GM19351 (cell line): Measurements from ENCODE around the gene CAND2.
"Not testable (repeated sequence)": the region's sequence is repeated elsewhere in the genome, so short reads cannot be mapped to it uniquely, and the experiment has no call there.

Source experiments
- ATAC-seq: cut with Tn5 transposase; IDR thresholded peaks from one replicate; pipeline ENCODE4 v1.9.1; 2021; ENCODE audit warnings: mild to moderate bottlenecking, moderate library complexity; ENCODE audit not compliant: unreplicated experiment

The CAND2 gene

DNA sequence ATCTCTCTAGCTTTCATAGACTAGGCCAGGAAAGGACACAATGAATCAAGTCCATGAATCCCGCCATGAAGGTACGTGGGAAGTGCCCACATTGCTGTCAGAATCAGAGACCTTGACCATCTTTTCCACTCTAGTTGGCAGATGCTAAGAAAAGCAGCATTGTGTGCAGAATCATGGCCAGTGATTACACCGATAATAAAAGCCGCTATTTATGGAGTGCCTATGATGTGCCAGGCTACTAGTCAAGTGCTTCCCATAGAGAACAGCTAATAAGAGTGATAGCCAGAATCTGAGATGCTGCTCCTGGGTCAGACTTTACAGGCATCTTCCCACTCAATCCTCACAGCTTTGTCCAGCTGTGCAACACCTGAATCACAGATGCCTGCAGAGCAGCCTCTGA is 58.1 kb downstream of the CAND2 start:
- ATAC-seq, result no peak

DNA sequence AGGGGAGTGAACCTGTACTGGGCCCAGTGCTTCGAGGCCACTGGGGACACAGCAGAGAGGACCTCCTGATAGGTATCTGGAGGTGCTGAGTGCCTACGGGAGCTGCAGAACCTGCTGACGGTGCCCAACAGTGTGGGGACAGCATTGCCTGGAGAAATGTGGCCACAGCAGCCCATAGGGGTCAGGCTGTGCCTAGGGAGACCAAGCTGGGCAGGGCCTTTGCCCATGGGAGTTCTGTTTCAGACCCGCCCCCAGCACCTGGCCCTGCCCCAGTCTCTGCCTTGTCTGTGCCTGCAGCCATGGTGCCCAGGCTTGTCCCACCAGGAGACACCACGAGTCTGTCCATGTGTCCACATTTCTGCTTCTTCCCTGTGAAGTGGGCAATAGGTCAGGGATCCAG is 60.1 kb downstream of the CAND2 start:
- ATAC-seq, result no peak

DNA sequence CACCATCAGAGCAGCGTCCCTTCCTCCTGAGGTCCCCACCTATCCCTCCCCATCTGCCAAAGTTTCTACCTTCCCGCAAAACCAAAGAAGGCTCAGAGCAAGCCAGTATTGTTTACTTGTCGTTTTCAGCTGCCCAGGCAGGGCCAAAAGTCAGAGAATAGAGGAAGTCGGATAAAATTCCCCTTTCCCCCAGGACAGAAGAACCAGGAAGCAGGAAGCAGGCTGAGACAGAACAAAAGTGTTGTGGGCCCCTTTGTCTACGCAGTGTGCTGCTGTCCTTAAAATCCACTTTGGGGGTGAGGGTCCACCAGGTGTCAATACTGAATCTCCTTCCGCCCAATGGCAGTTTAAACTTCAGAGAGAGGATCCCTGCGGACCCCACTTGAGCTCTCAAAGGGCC is 63.4 kb downstream of the CAND2 start:
- no peak for ATAC-seq

- ATAC-seq, result no peak
These were observed 65.1 kb downstream of the CAND2 start for GRCh38 chr3:12861611-12862010.

GRCh38 chr3:12862387-12862786 is 65.9 kb downstream of the CAND2 start:
- no peak for ATAC-seq

GRCh38 chr3:12865271-12865670 is 68.8 kb downstream of the CAND2 start:
- no peak for ATAC-seq

DNA sequence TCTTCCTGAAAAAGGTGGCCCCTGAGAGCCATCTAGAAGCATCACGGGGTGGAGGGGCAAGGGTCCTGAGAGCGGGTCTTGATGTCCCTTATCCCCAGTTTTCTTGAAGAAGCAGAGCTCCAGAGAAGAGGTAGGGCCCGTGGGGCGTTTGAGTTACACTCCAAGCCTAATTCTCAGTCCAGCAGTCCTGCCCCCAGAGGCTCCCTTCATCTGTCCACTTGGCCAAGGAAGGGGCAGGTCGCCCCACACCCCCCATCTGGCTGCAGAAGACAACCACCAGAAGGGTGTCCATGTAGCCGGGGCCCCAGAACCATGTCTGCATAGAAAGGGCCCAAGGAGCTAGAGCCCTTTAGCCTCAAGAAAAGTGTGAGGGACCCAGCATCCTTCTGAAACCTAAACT is 70.4 kb downstream of the CAND2 start:
- no peak for ATAC-seq

GRCh38 chr3:12868039-12869034 is 71.9 kb downstream of the CAND2 start:
- peak; percentile 55 for ATAC-seq

DNA sequence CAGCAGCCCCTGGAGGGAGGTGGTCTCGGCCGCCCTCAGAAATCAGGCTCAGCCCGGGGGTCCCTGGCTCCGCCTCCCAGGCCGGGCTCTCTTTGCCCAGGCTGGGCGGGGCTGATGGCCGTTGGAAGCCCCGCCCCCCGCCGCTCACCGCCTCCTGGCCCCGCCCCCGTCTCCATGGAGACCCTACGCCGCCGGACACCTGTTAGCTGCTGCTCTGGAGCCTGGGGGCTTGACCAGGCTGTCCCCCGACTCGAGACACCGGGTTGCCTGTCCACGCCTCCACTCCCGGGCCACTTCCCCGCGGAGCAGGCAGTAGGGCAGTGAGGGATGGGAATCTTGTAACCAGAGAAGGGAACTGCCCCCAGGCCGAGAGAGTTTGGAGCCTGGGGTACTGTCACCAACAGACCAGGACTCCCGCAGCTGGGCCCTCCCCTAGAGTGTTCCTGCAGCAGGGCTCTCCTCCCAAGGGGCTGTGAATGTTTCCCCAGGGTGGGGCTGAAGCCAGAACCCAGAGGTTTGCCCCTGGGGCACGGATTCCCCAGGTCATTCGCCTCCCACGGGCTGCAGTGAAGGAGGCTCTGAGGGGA is 72.6 kb downstream of the CAND2 start:
- peak; percentile 62 for ATAC-seq

GRCh38 chr3:12870942-12871341 is 74.5 kb downstream of the CAND2 start:
- peak; percentile 59 for ATAC-seq

DNA sequence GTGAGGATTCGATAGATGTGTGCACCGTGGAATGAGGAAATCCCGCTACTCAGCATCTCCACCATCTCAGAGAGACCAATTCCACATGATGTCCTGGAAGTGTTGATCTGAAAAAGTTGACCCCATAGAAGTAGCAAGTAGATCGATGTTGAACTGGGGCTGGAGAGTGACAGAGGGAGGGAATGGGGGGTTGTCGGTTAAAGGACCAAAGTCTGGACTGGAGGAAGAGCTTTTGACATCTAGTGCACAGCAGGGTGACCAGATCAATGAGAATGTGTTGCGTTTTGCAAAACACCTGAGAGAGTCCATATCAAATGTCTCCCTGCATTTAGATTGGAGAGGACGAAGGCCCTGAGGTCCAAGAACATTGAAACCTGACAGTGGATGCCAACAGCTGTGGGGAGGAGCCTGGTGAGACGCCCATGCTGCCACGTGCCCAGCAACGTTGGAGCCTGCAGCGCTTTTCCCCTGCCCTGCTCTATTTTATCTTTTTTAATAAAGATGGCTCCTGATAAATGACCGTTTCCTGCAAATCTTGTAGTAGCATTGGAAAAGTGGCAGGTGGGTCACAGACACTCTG is 75.0 kb downstream of the CAND2 start:
- no peak for ATAC-seq

DNA sequence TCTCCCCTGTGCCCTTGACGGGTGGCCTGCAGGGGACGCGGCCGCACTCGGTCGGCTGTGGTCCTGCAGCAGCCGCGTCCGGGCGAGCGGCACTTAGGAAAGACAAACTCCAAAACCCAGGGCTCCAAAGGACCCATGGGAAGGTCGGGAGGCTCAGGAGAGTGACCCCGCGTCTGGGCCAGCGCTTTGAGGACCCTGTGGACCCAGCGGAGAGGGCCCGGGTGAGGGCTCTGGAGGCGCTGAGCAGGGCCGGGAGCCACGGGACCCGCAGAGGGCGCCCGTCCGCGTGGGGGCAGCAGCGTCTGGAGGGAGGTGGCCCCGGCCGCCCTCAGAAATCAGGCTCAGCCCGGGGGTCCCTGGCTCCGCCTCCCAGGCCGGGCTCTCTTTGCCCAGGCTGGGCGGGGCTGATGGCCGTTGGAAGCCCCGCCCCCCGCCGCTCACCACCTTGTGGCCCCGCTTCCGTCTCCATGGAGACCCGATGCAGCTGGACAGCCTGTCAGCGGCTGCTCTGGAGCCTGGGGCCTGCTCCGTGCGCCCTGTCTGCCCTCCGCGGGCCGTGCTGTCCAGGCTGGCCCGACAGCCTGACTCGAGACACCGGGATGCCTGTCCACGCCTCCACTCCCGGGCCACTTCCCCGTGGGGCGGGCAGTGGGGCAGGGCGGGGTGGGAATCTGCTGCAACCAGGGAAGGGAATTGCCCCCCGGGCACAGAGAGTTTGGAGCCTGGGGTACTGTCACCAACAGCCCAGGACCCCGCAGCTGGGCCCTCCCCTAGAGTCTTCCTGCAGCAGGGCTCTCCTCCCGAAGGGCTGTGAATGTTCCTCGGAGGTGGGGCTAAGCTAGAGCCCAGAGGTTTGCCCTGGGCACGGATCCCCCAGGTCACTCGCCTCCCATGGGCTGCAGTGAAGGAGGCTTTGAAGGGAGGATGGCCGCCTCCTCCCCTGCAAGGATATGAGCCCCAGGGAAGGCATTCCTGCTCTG is 79.7 kb downstream of the CAND2 start:
- ATAC-seq, result peak; percentile 78

DNA sequence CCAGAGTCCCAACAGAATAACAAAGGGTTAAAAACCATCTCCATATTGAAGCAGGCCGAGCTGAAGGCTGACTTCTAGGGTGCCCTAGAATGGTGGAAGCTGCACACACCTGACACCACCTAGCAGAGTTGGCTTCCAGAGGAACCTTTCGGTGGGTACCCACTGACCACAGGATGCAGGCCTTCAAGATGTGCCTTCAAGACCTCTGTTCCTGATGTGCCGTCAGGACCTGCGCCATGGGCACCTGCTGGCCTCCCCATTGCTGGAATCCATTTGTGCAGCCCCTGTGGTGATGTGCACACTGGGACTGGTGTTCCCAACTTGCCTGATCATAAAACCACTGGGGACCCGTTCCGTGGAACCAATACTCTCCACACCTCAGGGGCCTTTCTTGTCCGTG is 80.6 kb downstream of the CAND2 start:
- no peak for ATAC-seq

DNA sequence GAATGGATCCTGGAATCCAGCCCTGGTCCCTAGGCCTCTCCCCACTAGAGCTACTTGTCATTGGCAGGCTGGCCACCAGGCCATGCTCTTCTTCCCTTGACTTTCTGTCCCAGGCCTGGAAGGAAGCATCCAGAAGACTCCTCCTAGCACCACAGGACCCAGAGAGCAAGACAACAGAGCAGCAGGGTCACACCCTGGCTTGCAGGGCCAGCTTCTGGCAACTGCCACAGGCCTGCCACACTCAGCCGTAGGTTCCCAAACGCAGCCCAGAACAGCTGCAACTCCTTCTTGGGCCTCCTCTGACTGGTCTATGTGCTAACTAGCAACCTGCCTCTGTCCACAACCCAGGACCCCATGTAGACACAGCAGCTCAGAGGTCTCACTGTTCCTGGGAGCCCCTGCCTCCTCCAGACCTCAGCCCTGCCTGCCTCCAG is 81.7 kb downstream of the CAND2 start:
- no peak for ATAC-seq

DNA sequence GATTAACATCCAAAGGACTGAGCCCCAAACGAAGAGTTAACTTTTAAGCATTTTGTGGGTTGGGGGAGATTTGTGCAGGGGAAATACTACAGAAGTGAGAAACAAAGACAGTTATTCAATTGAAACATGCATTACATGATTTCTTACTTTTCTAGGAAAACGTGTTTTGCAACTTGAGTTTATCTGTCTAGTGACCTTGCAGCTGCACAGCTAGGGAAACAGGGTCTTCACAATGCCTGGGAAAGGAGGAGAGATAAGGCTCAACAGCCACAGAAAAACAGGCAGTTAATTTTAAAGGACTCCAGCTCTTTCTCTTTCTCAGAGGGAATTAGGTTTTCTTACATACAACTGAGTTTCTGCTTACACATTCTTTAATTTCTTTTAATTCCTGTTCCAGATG is 82.3 kb downstream of the CAND2 start:
- ATAC-seq, result not testable (repeated sequence)

- ATAC-seq, result no peak
These were observed 82.8 kb downstream of the CAND2 start for GRCh38 chr3:12879191-12879815.

GRCh38 chr3:12881858-12882257 is 85.4 kb downstream of the CAND2 start:
- peak; percentile 74 for ATAC-seq

DNA sequence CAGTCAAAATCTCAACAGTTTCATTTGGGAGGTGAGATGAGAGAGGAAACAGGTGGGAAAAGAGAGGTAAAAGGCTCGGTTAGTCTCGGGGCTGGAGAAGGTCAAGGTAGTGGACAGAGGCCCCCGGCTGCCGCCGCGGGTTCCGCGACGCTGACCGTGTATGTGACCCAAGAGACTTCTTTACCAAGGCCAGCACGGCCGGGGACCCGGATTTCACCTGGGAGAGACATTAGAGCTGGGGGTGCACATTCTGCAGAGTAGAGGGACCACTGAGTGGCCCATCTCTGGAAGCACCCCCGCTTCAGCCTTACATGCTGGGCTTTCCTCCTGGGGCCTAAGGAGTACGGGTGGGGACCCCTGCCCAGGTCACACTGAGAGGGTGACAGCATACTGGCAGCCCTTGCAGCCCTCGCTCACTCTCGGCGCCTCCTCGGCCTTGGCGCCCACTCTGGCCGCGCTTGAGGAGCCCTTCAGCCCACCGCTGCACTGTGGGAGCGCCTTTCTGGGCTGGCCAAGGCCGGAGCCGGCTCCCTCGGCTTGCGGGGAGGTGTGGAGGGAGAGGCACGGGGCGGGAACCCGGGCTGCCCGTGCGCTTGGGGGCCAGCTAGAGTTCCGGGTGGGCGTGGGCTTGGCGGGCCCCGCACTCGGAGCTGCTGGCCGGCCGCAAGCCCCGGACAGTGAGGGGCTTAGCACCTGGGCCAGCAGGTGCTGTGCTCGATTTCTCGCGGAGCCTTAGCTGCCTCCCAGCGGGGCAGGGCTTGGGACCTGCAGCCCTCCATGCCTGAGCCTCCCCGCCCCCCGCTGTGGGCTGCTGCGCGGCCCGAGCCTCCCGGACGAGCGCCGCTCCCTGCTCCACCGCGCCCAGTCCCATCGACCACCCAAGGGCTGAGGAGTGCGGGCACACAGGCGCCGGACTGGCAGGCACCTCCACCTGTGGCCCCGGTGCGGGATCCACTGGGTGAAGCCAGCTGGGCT is 86.1 kb downstream of the CAND2 start:
- no peak for ATAC-seq

- no peak for ATAC-seq
These were observed 87.8 kb downstream of the CAND2 start for GRCh38 chr3:12884186-12884680.
